Liver (tissue), 3 donors: ENCODE data around the gene PIM1.

Experiments
- JUND ChIP-seq, 2 donors: IDR thresholded peaks; 2 replicates each; pipeline ENCODE4 v1.6.1; 2016; ENCODE audit warnings: antibody characterized with exemption in 2 of 2
- SP1 ChIP-seq: IDR thresholded peaks from 2 replicates; pipeline ENCODE4 v1.6.1; 2018; ENCODE audit warnings: antibody characterized with exemption, mild to moderate bottlenecking
- TAF1 ChIP-seq: conservative IDR thresholded peaks from 2 replicates; pipeline ENCODE4 v1.6.1; 2016; ENCODE audit warnings: antibody characterized with exemption, mild to moderate bottlenecking
- TF ChIP-seq, protein P1 (sequence below): fragments of 150-350 bp; IDR thresholded peaks from 2 replicates; pipeline ENCODE4 v1.5.1; 2017; ENCODE audit warnings: improper control_type of control experiment, low read depth, low read length; ENCODE audit not compliant: missing input control
- TF ChIP-seq, protein P2 (sequence below): IDR thresholded peaks from 2 replicates; pipeline ENCODE4 v1.6.1; 2016; ENCODE audit warnings: antibody characterized with exemption
- donor health status: healthy.
- donor health status: healthy.

DNA sequence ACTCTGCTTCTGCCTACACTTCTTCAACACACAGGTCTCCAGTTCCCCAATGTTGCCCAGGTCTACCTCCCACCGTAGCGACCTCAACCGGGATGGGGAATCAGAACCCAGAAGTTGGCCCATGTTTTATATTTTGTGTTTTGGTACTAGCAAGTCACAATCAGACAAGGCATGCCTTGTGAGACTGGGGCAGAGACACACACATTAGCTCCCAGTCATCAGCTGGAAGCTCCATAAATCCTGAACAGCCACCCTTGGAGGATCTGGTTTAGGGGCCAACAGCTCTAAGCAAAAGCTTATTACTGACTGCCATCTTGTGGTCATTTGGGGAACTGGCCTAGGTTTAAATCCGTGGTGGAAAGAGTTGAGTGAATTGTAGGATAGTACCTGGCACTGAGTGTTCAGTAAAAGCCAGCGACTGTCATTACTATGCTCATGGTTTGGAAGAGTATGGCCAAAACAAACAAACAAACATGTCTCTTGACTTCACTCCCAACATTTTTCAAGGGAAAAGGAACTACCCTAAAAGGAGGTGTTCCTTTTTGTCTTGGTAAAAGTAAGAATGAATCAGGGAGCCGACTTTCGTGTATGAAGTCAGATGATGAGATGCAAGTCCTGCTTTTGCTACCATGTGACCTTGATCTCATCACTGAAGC lies 40.5 kb downstream of the PIM1 start:
- TF ChIP-seq, protein P1, sequence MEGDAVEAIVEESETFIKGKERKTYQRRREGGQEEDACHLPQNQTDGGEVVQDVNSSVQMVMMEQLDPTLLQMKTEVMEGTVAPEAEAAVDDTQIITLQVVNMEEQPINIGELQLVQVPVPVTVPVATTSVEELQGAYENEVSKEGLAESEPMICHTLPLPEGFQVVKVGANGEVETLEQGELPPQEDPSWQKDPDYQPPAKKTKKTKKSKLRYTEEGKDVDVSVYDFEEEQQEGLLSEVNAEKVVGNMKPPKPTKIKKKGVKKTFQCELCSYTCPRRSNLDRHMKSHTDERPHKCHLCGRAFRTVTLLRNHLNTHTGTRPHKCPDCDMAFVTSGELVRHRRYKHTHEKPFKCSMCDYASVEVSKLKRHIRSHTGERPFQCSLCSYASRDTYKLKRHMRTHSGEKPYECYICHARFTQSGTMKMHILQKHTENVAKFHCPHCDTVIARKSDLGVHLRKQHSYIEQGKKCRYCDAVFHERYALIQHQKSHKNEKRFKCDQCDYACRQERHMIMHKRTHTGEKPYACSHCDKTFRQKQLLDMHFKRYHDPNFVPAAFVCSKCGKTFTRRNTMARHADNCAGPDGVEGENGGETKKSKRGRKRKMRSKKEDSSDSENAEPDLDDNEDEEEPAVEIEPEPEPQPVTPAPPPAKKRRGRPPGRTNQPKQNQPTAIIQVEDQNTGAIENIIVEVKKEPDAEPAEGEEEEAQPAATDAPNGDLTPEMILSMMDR: peak; percentile 100
- TF ChIP-seq, protein P2, sequence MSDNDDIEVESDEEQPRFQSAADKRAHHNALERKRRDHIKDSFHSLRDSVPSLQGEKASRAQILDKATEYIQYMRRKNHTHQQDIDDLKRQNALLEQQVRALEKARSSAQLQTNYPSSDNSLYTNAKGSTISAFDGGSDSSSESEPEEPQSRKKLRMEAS: no peak
- no peak for TF ChIP-seq TAF1
- no peak for TF ChIP-seq JUND (IDR thresholded peaks at IDR 0.05)
- TF ChIP-seq SP1: no peak
